WTC11 (cell line): ENCODE measurements around the gene LCT. TPM values are rescaled to one million over a fixed set of nuclear protein-coding genes. Genes with fewer than 3 reads are reported as not detected.

Experiments used
- ATAC-seq: fragments of 200-7000 bp; cut with Tn5 transposase; 2 replicates; pipeline ENCODE4 v1.10.0; 2021; ENCODE audit warnings: mild to moderate bottlenecking, moderate library complexity
- CTCF ChIA-PET: fragments of 300-600 bp; sonication (Branson Sonifier 250); formaldehyde crosslinking; loops from one replicate; lab custom pipeline; 2021; ENCODE audit warnings: antibody characterized with exemption; lab: Charles Lee
- POLR2A ChIA-PET: fragments of 350-600 bp; sonication (Branson Sonifier 250); formaldehyde crosslinking; loops from one replicate; lab custom pipeline; 2021; ENCODE audit warnings: antibody characterized with exemption; lab: Charles Lee
- DNase-seq: peaks from one replicate; pipeline ENCODE4 v3.0.0; 2021; ENCODE audit warnings: low spot score
- H3K27ac Mint-ChIP-seq: 2 replicates; pipeline ENCODE4 v1.8.0; 2021; ENCODE audit warnings: mixed read lengths
- H3K27me3 Mint-ChIP-seq: 2 replicates; pipeline ENCODE4 v1.8.0; 2021; ENCODE audit warnings: low read depth, mild to moderate bottlenecking, moderate library complexity, mixed read lengths
- H3K36me3 Mint-ChIP-seq: 2 replicates; pipeline ENCODE4 v1.8.0; 2021; ENCODE audit warnings: mixed read lengths
- H3K4me1 Mint-ChIP-seq: 2 replicates; pipeline ENCODE4 v1.8.0; 2022; ENCODE audit warnings: mixed read lengths
- H3K4me3 Mint-ChIP-seq: 2 replicates; pipeline ENCODE4 v1.8.0; 2021; ENCODE audit warnings: mild to moderate bottlenecking, moderate library complexity, mixed read lengths
- H3K9me3 Mint-ChIP-seq: 2 replicates; pipeline ENCODE4 v1.8.0; 2021; ENCODE audit warnings: mixed read lengths
- AR ChIP-seq: fragments of 250-450 bp; sonication (Bioruptor Pico); IDR thresholded peaks from 2 replicates; pipeline ENCODE4 v1.9.0; 2021; ENCODE audit warnings: mild to moderate bottlenecking
- ATF6 ChIP-seq: sonication (generic); formaldehyde crosslinking; IDR thresholded peaks from 2 replicates; pipeline ENCODE4 v1.8.1; 2023; ENCODE audit warnings: mild to moderate bottlenecking, missing genetic modification reagents
- E2F1 ChIP-seq: sonication (generic); formaldehyde crosslinking; IDR thresholded peaks from 2 replicates; pipeline ENCODE4 v1.8.0; 2022; ENCODE audit warnings: mild to moderate bottlenecking, missing genetic modification reagents
- ELF4 ChIP-seq: sonication (generic); formaldehyde crosslinking; IDR thresholded peaks from 2 replicates; pipeline ENCODE4 v1.8.1; 2022; ENCODE audit warnings: low read depth, mild to moderate bottlenecking, moderate library complexity, missing genetic modification reagents
- HMGA2 ChIP-seq: fragments of 250-450 bp; sonication (Bioruptor Pico); IDR thresholded peaks from 2 replicates; pipeline ENCODE4 v1.4.0; 2021; ENCODE audit warnings: mild to moderate bottlenecking, moderate library complexity
- HMGXB4 ChIP-seq: sonication (generic); formaldehyde crosslinking; IDR thresholded peaks from 2 replicates; pipeline ENCODE4 v1.8.1; 2023; ENCODE audit warnings: mild to moderate bottlenecking, moderate library complexity, missing genetic modification reagents
- NFYB ChIP-seq: sonication (generic); formaldehyde crosslinking; conservative IDR thresholded peaks from 2 replicates; pipeline ENCODE4 v1.8.0; 2022; ENCODE audit warnings: low read depth, missing genetic modification reagents
- TCF7 ChIP-seq: sonication (generic); formaldehyde crosslinking; IDR thresholded peaks from 2 replicates; pipeline ENCODE4 v1.8.0; 2022; ENCODE audit warnings: mild to moderate bottlenecking, low read depth, missing genetic modification reagents, moderate library complexity
- ZMAT4 ChIP-seq: fragments of 250-450 bp; sonication (Bioruptor Pico); IDR thresholded peaks from 2 replicates; pipeline ENCODE4 v1.9.0; 2021; ENCODE audit warnings: mild to moderate bottlenecking
- ZNF121 ChIP-seq: sonication (generic); formaldehyde crosslinking; IDR thresholded peaks from 2 replicates; pipeline ENCODE4 v1.8.0; 2023; ENCODE audit warnings: missing genetic modification reagents
- ZNF263 ChIP-seq: sonication (generic); formaldehyde crosslinking; IDR thresholded peaks from 2 replicates; pipeline ENCODE4 v1.8.1; 2022; ENCODE audit warnings: low read depth, mild to moderate bottlenecking, moderate library complexity, missing genetic modification reagents
- ZNF532 ChIP-seq: fragments of 250-450 bp; sonication (Bioruptor Pico); IDR thresholded peaks from 2 replicates; pipeline ENCODE4 v1.9.0; 2021; ENCODE audit warnings: mild to moderate bottlenecking, borderline replicate concordance
- total RNA-seq: library from RNA; stranded (reverse); gene quantifications from 3 replicates; pipeline ENCODE4 v1.2.3, GENCODE V29; 2021

Gene LCT
- total RNA-seq, 1 experiment from 2014 or later: 0.02 TPM

GRCh38 chr2:135851858-135852257, 14.9 kb upstream of the LCT start (continued):
- TF ChIP-seq E2F1 (CRISPR knock-in tag): no peak
- TF ChIP-seq, all 79 proteins: peak for 0

GRCh38 chr2:135850892-135851668, 14.1 kb upstream of the LCT start:
- DNase-seq: no peak
- CTCF ChIA-PET: no interaction called here
- H3K36me3 Mint-ChIP-seq: peaks cover 71% of the 10 kb centered on the region
- H3K9me3 Mint-ChIP-seq: no peaks in the 10 kb centered on the region
- no peak overlapping the region for H3K4me3 Mint-ChIP-seq
- no peak for TF ChIP-seq HMGA2
- TF ChIP-seq ZMAT4 (CRISPR knock-in tag): no peak
- TF ChIP-seq AR (CRISPR knock-in tag): no peak
- no peak for TF ChIP-seq HMGXB4 (CRISPR knock-in tag)
- TF ChIP-seq ELF4: no peak
- TF ChIP-seq ATF6 (CRISPR knock-in tag): no peak
- no peak for TF ChIP-seq ZNF532 (CRISPR knock-in tag)
- TF ChIP-seq ZNF263 (CRISPR knock-in tag): no peak
- TF ChIP-seq NFYB (CRISPR knock-in tag): no peak
- no peak for TF ChIP-seq ZNF121 (CRISPR knock-in tag)
- TF ChIP-seq TCF7 (CRISPR knock-in tag): no peak
- POLR2A ChIA-PET: no interaction called here
- no peaks in the 10 kb centered on the region for H3K27me3 Mint-ChIP-seq
- no peaks in the 10 kb centered on the region for H3K4me1 Mint-ChIP-seq
- ATAC-seq: no peak
- no peak overlapping the region for H3K27ac Mint-ChIP-seq
